T-helper 2 cell (primary cell): Measurements from ENCODE around the gene KCNG2.

Source experiments
- DNase-seq, 5 experiments: peaks; one replicate each; pipeline versions ENCODE4 v3.0.0 to v3.0.0-alpha.2; 2012 to 2022

KCNG2 gene

DNA sequence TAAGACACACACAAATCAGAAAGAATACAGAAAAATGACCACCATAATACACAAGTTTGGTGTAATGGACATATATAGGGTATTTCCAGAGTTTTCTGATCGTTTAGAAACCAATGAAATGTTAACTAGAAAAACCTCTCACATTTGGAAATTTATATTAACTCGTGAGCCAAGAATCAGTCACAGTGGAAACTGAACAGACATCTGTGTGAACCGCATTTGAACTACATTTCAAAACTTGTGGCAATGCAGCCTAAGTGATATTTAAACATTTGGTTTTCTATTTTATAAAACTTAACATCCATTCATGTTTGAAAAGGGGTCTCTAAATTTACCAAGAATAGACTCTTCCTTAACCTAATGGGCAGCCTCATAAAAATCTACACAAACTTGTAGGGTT is 29.0 kb upstream of the KCNG2 start:
- no peak for DNase-seq

DNA sequence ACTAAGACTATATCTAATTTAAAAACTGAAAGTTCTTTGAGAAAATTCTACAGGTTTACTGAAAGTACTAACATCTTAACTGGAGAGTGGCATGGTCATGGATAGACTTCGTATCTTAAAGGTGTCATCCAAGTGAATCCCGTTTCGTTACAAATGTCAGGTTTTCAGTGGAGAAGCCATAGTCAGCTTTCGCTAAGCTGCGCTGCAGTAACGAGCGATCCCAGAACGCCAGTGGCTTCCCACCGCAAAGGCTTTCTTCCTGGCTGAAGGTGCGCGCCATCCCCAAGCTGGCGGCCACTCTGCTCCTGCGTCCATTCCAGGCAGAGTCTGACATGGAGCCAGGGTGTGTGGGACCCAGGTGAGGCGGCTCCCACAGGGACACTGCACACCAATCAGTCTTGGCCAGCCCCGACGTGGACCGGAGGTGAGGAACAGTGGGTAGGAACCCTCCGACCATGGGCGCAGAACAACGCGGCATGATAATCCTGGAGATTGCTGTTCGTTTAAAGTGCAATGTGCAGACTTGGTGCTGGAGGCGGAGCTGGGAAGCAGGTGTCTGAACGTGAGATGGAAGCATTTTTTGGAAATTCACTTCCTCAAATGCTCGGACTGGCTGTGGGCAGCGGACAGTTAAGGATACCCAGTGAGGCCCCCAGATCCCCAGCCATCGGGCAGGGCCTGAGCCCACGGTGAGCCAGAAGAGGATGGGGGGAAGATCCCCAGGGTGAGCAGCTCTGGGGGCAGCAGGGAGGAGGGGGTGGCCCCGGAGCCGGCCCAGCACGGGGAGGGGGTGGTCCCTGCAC is 27.8 kb upstream of the KCNG2 start:
- DNase-seq, result no peak

DNA sequence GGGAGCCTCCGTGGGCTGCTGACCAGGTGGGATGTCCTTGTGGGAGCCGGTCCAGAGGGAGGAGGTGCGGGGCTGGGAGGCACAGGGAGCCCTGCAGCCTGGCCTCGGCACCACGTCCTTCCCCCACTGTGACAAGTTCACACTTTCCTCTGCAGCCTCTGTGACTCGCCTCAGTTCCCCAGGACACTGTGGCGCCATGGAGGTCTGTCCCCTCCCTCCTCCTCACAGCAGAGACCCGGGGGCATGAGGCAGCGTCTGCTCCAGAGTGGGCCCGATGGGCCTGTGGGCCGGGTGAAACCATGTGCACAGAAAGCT is 27.3 kb upstream of the KCNG2 start:
- DNase-seq, result no peak

DNA sequence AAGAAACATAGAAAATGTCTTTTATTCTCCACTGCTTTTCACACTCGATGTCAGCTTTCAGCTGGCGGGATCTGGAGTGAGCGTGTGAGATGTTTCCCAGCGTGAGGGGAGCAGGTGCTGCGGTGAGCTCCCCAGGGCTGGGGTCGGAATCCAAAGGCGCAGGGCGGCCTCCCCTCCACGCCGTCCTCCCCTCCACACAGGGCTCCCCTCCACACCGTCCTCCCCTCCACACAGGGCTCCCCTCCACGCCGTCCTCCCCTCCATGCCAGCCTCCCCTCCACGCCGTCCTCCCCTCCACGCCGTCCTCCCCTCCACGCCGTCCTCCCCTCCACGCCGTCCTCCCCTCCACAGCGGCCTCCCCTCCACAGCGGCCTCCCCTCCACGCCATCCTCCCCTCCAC is 26.9 kb upstream of the KCNG2 start:
- DNase-seq, result no peak

DNA sequence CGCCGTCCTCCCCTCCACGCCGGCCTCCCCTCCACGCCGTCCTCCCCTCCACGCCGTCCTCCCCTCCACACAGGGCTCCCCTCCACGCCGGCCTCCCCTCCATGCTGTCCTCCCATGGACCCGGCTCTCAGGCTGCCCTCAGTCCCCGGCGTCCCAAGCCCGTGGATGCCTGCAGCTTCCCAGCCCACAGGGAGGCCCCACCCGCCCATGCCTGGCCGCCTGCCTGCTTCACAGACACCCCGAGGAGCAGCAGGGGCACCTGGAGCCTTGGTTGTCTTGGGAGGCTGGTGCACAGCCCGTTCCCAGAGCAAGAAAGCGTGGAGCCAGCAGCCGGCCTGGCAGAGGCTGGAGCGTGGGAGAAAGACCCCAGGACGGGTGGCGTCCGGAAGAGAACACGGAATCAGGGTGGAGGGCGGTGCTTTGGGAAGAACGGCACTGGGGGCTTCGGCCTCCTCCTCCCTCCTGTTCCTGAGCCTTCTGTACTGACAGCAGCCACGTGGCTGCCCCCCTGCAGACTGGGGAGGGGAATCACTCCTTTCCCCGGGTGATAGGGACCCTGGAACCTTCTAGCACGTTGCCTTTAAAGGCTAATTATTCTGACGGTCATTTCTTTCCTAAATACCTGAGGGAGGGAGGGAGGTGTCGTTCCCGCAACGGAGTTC is 26.2 kb upstream of the KCNG2 start:
- no peak for DNase-seq

DNA sequence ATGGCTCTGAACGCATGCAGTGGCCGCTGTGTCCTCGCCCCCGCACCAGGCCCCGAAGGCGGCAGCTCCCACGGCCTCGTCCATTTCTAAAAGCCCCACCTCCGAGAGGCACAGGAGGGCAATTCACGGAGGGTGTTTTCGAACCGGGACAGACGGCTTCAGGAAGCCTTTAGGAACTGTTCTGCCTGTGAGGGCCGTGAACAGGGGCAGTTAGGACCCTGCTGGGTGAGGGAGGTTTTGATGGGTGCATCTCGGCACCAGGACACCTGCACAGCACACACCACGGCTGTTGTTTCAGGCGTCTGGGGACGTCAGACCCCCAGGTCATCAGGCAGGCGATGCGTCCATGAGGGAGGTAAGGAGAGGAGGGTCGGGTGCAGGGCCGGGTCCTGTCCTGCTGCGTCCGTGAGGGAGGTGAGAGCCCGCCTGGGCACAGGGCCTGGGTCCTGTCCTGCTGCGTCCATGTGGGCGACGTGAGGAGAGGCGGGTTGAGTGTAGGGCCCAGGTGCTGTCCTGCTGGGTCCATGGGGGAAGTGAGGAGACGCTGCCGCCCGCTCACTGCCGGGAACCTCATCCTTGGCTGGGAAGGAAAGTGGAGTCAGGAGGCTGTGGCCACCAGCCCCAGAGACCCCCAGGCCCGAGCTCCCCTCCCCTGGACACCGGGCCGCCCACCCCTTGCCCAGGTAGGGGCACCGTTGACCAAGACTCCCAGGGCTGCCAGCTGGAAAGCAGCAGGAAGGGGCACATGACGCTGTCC is 25.5 kb upstream of the KCNG2 start:
- DNase-seq, result no peak

DNA sequence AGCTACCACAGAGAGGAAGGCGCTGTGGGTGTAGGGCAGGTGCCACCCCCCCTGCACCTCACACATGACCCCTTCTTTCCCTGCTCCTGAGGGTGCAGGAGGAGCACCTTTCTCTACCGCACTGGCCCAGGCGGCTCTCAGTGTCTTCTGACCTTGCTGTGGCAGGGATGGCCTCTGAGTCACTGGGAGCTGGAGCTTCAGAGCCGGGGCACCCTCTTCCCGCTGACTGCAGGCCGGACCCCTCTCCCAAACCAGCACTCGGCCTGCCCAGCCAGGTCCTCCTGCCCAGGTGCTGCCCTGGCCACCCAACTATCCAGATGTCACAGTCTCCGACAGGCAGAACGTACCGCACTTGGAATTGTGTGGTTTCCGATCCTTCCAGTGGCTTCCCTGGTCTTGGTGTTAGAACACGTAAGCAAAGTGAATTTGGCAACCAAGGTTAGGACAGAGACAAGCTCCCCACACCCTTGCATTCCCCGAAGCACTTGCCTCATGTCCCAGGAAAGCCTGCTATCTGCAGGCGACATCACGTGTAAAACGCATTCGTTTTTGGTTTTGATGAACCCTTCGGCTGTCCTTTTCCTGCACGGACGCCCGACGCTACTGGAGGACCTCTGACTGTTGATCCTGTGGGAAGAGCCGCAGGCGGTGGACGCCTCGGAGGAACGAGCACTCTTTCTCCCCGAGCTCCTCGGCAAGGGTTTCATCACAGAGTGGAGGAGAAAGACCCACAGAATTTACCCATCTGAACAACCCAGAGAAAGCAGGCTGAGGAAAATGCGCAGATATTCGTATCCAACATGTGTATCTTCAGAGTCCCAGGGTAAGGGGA is 24.7 kb upstream of the KCNG2 start:
- DNase-seq, result no peak

DNA sequence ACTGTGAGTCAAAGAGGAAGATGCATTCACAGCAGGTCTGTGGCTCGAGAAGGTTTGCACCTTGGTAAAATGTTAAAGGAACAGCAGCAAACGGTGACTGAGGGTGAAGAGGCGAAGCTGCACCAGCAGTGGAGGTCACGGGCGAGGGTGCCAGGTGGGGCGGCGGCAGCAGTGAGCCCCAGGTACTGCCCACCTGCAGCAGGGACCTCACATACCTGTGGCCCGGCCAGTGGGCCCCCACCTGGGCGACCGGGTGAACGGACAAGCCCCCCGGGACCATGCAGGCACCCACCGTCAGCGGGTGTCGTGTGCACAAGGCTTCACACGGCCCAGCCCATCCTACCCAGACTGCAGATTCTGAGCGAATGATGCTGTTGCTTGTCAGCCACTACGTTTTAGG is 23.6 kb upstream of the KCNG2 start:
- DNase-seq, result no peak

DNA sequence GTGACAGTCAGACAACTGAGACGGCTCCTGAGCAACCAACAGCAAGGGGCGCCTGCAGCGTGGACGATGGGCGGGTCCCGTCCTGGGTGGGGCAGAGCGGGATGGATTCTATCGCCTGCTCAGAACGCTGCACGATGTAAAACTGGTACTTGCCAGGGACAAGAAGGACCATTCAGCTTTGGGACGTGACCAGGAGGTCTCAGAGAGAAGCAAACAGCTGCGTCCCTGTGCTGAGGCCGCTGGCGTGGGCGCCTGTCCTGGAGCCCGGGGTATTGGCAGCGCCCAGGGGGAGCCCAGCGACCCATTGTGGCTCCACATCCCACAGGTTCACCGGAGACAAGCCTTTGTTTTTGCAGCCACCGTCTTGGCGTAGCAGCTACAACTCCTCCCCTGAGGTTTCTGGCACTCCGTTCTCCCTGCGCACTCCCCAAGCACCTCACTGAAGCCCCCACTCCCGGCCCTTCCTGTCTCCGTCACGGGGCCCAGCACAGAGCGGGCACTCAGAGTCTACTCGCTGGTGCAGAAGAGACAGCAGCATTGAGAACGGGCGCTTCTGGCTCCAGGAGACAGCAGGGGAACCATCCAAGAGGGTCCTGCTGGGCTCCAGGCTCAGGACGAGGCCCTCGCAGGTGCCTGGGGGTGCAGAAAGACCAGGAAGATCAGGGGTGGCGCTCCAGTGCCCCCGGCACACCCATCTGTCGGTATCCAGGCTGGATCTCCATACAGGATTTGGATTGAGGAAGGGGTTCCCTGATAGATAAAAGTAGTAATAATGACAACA is 22.1 kb upstream of the KCNG2 start:
- no peak for DNase-seq

DNA sequence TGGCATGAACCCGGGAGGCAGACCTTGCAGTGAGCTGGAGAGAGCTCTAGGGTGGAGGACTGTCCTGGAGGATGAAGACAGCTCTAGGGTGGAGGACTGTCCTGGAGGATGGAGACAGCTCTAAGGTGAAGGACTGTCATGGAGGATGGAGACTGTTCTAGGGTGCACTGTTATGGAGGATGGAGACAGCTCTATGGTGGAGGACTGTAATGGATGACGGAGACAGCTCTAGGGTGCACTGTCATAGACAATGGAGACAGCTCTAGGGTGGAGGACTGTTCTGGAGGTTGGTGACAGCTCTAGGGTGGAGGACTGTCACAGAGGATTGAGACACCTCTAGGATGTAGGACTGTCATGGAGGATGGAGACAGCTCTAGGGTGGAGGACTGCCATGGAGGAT is 21.1 kb upstream of the KCNG2 start:
- DNase-seq, result no peak

DNA sequence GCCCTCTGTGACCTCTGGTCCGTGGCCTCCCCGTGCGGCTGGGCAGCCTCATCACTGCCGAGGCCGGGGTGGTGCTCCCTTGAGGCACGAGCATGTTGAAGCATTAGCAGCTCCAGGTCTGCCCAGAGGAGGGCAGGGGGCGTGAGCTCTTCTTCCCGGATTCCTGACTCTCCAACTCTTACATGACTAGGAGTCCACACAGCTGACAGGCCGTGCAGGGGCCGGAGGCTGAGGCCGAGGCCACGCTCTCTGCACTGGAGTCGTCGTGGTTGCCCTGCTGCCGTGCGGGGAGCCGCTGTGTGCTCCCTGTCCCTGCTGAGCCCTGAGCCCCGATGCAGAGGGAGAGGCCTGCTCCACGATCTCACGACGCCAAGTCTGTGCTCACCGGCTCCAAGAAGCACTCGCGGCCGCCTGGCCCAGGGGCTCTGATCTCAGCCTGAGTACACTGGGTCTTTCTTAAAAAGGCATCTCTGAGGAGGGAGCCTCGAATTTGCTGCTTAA is 19.4 kb upstream of the KCNG2 start:
- no peak for DNase-seq

DNA sequence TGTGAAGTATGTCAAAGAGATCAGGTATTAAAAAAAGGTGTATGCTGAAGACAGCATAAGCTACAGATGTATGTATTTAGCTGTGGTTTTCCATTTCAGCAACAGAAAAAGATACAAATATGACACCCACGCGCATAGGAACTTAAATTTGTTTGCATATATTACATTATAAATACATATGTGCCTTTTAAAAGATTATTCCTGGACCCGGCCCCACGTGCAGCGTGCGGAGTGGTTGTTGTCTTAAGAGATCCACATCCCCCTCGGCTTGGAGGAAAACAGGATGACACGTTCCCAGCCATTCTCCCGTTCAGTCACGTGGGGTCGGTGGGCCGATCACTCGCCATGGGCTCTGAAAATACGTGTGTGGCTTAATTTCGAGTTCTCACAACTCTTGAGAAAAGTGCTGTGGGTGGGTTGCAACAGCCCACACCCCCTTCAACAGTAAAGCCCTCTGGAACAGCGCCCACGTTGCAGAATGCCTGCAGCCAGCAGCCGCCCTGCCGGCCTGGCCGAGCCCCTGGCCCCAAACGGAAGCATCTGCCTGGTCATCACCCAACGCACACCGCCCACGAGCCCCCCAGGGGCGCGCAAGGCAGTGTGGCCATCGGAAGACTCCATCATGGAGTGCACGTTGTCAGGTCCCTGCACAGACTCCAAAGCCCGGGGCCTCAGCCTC is 18.6 kb upstream of the KCNG2 start:
- DNase-seq, result no peak

DNA sequence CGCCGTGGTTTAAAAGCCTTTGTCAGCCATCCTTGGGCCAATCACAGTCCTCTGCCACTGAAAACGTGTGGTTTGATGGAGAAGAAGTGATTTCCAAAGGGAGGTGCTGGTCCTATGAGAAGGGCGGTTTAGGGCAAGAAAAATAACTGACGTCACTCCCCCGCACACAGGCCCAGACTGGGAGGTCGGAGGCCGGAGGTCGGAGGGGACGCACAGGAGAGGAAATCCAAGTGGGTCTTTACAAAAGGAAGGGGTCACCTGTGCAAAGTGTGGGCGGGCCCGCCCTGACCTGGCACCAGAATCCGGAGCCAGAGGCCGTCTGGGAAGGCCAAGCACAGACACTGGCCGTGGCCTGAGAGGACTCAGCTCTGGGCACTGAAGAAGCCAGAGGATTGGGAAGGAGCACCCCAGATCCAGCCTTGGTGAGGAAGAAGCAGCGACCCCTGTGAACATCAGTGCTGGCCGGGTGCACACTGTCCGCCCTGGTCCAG is 18.0 kb upstream of the KCNG2 start:
- DNase-seq, result no peak

DNA sequence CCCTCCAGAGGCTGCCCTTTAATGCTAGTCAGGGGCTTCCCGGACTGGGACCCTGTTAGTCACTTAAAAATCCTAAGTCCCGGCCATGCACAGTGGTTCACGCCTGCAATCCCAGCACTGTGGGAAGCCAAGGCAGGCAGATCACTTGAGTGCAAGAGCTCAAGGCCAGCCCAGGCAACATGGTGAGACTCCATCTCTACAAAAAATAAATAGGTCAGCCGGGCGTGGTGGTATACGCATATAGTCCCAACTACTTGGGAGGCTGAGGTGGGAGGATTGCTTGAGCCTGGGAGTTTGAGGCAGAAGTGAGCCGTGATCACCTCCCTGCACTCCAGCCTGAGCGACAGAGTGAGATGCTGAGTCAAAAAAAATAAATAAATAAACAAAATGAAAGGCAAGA is 17.2 kb upstream of the KCNG2 start:
- no peak for DNase-seq

DNA sequence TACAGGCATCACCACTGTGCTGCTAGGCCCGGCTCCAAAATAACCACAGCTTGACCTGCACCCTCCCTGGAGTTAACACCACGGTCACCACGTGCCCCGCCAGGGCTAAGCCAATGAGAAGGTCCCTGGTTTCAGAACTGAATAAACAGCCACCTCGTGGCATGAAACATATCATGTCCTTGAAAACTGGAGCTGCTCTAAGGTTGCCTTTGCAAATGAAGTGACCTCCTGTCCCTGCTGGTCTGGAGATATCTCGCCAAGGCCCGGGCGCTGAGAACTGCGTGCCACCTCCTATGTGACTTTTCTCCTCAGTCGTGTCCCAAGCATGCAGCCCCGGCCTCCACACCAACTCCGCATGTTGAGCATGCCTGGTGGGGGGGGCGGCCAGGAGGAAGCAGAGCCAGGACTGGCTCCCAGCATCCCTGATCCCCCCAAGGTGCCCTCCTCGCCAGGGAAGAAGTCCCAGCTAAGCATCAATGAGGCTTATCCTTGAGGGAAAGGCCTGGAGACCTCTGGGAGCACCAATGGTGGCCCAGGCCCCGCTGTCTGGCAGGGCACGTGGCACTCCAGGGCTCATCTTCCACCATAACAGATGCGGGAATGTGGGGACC is 16.3 kb upstream of the KCNG2 start:
- no peak for DNase-seq

DNA sequence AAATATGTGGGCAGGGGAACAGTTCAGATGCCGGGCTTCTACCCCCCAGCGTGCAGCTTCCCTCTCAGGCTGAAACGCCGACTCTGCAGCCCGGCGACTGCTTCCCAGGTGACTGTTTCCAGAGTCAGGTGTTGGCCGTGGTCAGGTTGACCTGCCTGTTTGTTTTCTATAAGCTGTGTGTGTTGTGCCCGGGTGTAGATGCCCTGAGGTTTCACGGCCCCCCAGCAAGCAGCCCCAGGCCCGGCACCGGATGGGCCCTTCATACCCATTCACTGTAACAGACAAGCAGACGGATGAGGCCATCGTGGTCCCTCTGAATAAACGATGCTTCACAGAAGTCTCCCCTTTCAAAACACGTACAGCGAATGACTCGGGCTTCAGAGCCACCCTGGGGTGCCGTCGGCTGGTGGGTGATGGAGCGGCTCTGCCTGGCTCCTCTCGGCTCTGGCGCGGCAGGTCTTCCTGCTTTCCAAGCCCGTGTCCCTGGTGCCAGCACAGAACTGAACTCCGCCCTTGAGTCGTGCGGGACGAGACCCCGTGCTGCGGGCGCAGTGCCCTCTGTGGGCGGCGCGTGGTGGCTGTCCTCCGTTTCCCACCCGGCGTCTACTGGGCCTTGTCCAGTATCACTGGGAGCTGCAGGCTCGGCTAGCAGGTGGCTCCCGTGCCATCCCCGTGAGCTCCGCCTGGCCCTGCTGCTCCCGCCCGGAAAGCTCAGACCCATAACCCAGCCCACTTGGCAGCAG is 15.0 kb upstream of the KCNG2 start:
- no peak for DNase-seq

DNA sequence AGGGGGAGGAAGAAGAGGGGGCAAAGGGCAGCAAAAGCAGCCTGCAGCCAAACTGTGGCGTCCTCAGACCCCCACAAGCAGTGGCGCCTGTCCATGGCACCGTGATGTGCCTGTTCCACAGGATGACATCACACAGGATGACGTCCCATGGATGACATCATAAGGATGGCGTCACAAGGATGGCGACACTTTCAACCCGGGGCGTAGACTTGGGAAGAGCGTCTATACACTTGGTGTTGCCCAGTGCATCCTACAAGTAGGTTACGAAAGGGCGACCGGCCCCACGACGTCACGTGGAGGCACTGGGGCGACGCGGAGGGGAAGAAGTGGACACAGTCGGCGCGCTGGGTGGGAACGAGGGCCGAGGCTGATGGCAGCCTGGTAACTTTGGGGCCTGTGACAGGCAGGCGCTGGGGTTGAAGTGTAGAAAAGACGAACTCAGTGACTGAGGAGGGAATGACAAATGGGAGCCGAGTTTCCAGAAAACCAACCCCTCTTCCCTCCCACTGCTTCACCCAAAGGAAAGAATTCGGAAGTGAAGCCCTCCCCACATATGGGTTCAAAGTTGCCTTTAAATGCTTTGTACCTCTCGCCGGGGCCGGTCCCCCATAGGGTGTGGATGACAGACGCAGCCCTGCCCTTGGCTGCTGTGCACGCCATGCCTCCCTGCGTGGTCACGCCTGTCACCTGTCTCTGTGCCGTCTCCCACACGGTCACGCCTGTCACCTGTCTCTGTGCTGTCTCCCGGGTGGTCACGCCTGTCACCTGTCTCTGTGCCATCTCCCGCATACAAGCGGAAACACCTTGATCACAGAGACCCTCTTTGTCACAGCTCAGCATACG is 13.4 kb upstream of the KCNG2 start:
- DNase-seq, result no peak

DNA sequence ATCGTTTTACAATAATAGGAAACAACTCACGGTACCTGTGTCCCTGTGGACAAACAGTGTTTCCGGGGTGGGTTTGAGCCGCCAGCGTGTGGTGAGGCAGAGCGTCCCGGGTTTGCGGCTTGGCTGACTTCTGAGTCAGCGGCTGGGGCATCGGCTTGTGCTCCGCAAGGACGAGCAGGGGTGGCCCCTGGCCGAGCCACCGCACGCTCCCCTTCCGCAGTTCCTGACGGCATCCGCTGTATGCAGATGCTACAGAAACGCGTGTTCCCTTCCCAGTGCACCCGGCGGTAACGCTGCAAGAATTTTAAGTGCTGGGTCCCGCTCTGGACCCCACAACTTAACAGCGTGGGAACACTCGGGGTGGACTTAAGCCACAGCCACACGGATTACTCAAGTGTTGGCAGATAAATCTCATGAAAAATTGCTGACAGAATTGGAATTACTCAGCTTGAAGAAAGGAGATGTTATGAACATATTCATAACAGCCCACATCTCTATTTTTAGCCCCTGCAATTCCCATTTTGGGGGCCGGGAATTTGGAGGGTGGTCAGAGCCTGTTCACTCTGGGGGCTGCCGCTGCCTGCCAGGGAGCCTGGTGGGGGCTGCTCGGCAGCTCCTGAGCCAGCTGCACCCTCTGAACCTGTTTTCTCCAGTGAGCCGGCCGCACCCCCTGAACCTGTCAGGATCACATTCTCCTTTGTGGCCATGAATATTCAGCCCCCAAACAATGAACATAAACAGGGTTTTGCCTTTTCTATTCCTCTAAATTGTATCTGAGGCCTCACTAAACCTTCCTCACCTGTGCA is 12.6 kb upstream of the KCNG2 start:
- no peak for DNase-seq
